WERI-Rb-1 (cell line): ENCODE measurements around the gene ZAP70.

Experiments used
- DNase-seq: peaks from one replicate; pipeline ENCODE4 v3.0.0-alpha.2; 2020
- H3K27ac ChIP-seq: fragments of 250-450 bp; sonication (Bioruptor Pico); 2 replicates; pipeline ENCODE4 v1.5.1; 2020; ENCODE audit warnings: mild to moderate bottlenecking, moderate library complexity
- H3K27me3 ChIP-seq: fragments of 250-450 bp; sonication (Bioruptor Pico); 2 replicates; pipeline ENCODE4 v1.5.1; 2021; ENCODE audit warnings: mild to moderate bottlenecking, low read depth, moderate library complexity; ENCODE audit not compliant: insufficient read depth, severe bottlenecking
- H3K36me3 ChIP-seq: fragments of 250-450 bp; sonication (Bioruptor Pico); 2 replicates; pipeline ENCODE4 v1.5.1; 2020; ENCODE audit warnings: mild to moderate bottlenecking, moderate library complexity
- H3K4me3 ChIP-seq: 2 replicates; pipeline ENCODE4 v1.5.1; 2011; ENCODE audit warnings: low read depth, mild to moderate bottlenecking, control low read depth, low read length
- H3K9me3 ChIP-seq: fragments of 250-450 bp; sonication (Bioruptor Pico); 2 replicates; pipeline ENCODE4 v1.5.1; 2021; ENCODE audit warnings: mild to moderate bottlenecking, moderate library complexity; ENCODE audit not compliant: severe bottlenecking
- CTCF ChIP-seq: IDR thresholded peaks from 2 replicates; pipeline ENCODE4 v1.5.1; 2011; ENCODE audit warnings: low read depth, mild to moderate bottlenecking, control low read depth, inconsistent platforms, low read length

ZAP70 gene

GRCh38 chr2:97736608-97737330 is 23.4 kb downstream of the ZAP70 start:
- H3K27ac ChIP-seq = no peak overlapping the region
- no peak for TF ChIP-seq CTCF
- no peaks in the 10 kb centered on the region for H3K9me3 ChIP-seq
- no peak for DNase-seq
- no peaks in the 10 kb centered on the region for H3K27me3 ChIP-seq
- H3K36me3 ChIP-seq = no peaks in the 10 kb centered on the region
- no peak overlapping the region for H3K4me3 ChIP-seq

- H3K27ac ChIP-seq = no peak overlapping the region
- no peaks in the 10 kb centered on the region for H3K36me3 ChIP-seq
- DNase-seq = no peak
- H3K27me3 ChIP-seq = no peaks in the 10 kb centered on the region
- no peak for TF ChIP-seq CTCF
- no peaks in the 10 kb centered on the region for H3K9me3 ChIP-seq
- no peak overlapping the region for H3K4me3 ChIP-seq
Observed at GRCh38 chr2:97737421-97738178, 24.2 kb downstream of the ZAP70 start.

GRCh38 chr2:97738179-97739019 is 25.0 kb downstream of the ZAP70 start:
- no peaks in the 10 kb centered on the region for H3K9me3 ChIP-seq
- no peak for DNase-seq
- no peaks in the 10 kb centered on the region for H3K27me3 ChIP-seq
- no peak overlapping the region for H3K4me3 ChIP-seq
- H3K36me3 ChIP-seq = no peaks in the 10 kb centered on the region
- no peak overlapping the region; the same call in 1 of the 2 replicates for H3K27ac ChIP-seq
- TF ChIP-seq CTCF = no peak

GRCh38 chr2:97739020-97739892 is 25.9 kb downstream of the ZAP70 start:
- Histone ChIP-seq H3K36me3 (peaks cover 2% of the 10 kb centered on the region), H3K27ac (peak overlapping the region; percentile 98), H3K4me3 (no peak overlapping the region), H3K9me3 (no peaks in the 10 kb centered on the region), H3K27me3 (no peaks in the 10 kb centered on the region)
- TF ChIP-seq CTCF = no peak
- DNase-seq = no peak

- Histone ChIP-seq H3K4me3 (no peak overlapping the region), H3K27me3 (no peaks in the 10 kb centered on the region), H3K9me3 (no peaks in the 10 kb centered on the region), H3K27ac (peak overlapping the region; percentile 98), H3K36me3 (peaks cover 5% of the 10 kb centered on the region)
- TF ChIP-seq CTCF = no peak
- DNase-seq = no peak
Observed at GRCh38 chr2:97739893-97740245, 26.5 kb downstream of the ZAP70 start.
